Retinal pigment epithelial cell (primary cell): ENCODE measurements around the gene CDC45.

ENCODE experiments used
- DNase-seq: peaks from one replicate; pipeline ENCODE4 v3.0.0-alpha.2; 2010; ENCODE audit warnings: low read depth
- H3K4me3 ChIP-seq: 2 replicates; pipeline ENCODE4 v1.5.1; 2011; ENCODE audit warnings: mild to moderate bottlenecking, low read length, control low read depth, moderate library complexity
- CTCF ChIP-seq: conservative IDR thresholded peaks from 2 replicates; pipeline ENCODE4 v1.5.1; 2011; ENCODE audit warnings: low read depth, low read length, control low read depth, inconsistent platforms

Gene CDC45

GRCh38 chr22:19498866-19499190 lies 19.1 kb downstream of the CDC45 start:
- H3K4me3 ChIP-seq, result no peak overlapping the region
- DNase-seq, result no peak
- TF ChIP-seq CTCF, result no peak

GRCh38 chr22:19499236-19499879 lies 19.6 kb downstream of the CDC45 start:
- no peak overlapping the region for H3K4me3 ChIP-seq
- DNase-seq, result no peak
- TF ChIP-seq CTCF, result no peak

GRCh38 chr22:19499880-19500242 lies 20.1 kb downstream of the CDC45 start:
- H3K4me3 ChIP-seq, result no peak overlapping the region
- TF ChIP-seq CTCF, result no peak
- DNase-seq, result no peak

GRCh38 chr22:19501897-19502447 lies 22.3 kb downstream of the CDC45 start:
- TF ChIP-seq CTCF, result no peak
- no peak overlapping the region for H3K4me3 ChIP-seq
- no peak for DNase-seq

GRCh38 chr22:19503367-19503766 lies 23.6 kb downstream of the CDC45 start:
- DNase-seq, result no peak
- TF ChIP-seq CTCF, result no peak
- H3K4me3 ChIP-seq, result no peak overlapping the region

GRCh38 chr22:19503869-19504268 lies 24.1 kb downstream of the CDC45 start:
- no peak overlapping the region for H3K4me3 ChIP-seq
- no peak for DNase-seq
- no peak for TF ChIP-seq CTCF

GRCh38 chr22:19504900-19505734 lies 25.4 kb downstream of the CDC45 start:
- no peak overlapping the region for H3K4me3 ChIP-seq
- no peak for TF ChIP-seq CTCF
- no peak for DNase-seq
